WTC11 (cell line): ENCODE measurements around the gene ELN. TPM values are rescaled to one million over a fixed set of nuclear protein-coding genes. Genes with fewer than 3 reads are reported as not detected.

ENCODE experiments used
- ATAC-seq: fragments of 200-7000 bp; cut with Tn5 transposase; 2 replicates; pipeline ENCODE4 v1.10.0; 2021; ENCODE audit warnings: mild to moderate bottlenecking, moderate library complexity
- CTCF ChIA-PET: fragments of 300-600 bp; sonication (Branson Sonifier 250); formaldehyde crosslinking; loops from one replicate; lab custom pipeline; 2021; ENCODE audit warnings: antibody characterized with exemption; lab: Charles Lee
- POLR2A ChIA-PET: fragments of 350-600 bp; sonication (Branson Sonifier 250); formaldehyde crosslinking; loops from one replicate; lab custom pipeline; 2021; ENCODE audit warnings: antibody characterized with exemption; lab: Charles Lee
- DNase-seq: peaks from one replicate; pipeline ENCODE4 v3.0.0; 2021; ENCODE audit warnings: low spot score
- H3K27ac Mint-ChIP-seq: 2 replicates; pipeline ENCODE4 v1.8.0; 2021; ENCODE audit warnings: mixed read lengths
- H3K27me3 Mint-ChIP-seq: 2 replicates; pipeline ENCODE4 v1.8.0; 2021; ENCODE audit warnings: low read depth, mild to moderate bottlenecking, moderate library complexity, mixed read lengths
- H3K36me3 Mint-ChIP-seq: 2 replicates; pipeline ENCODE4 v1.8.0; 2021; ENCODE audit warnings: mixed read lengths
- H3K4me1 Mint-ChIP-seq: 2 replicates; pipeline ENCODE4 v1.8.0; 2022; ENCODE audit warnings: mixed read lengths
- H3K4me3 Mint-ChIP-seq: 2 replicates; pipeline ENCODE4 v1.8.0; 2021; ENCODE audit warnings: mild to moderate bottlenecking, moderate library complexity, mixed read lengths
- H3K9me3 Mint-ChIP-seq: 2 replicates; pipeline ENCODE4 v1.8.0; 2021; ENCODE audit warnings: mixed read lengths
- ATF2 ChIP-seq: sonication (generic); formaldehyde crosslinking; IDR thresholded peaks from 2 replicates; pipeline ENCODE4 v1.8.1; 2022; ENCODE audit warnings: low read depth, missing genetic modification reagents, borderline replicate concordance
- ATF3 ChIP-seq: sonication (generic); formaldehyde crosslinking; conservative IDR thresholded peaks from 2 replicates; pipeline ENCODE4 v1.8.1; 2022; ENCODE audit warnings: mild to moderate bottlenecking, missing genetic modification reagents
- FOXP1 ChIP-seq: sonication (generic); formaldehyde crosslinking; IDR thresholded peaks from 2 replicates; pipeline ENCODE4 v1.8.0; 2022; ENCODE audit warnings: missing genetic modification reagents, mild to moderate bottlenecking, moderate library complexity, borderline replicate concordance
- GABPB1 ChIP-seq: sonication (generic); formaldehyde crosslinking; IDR thresholded peaks from 2 replicates; pipeline ENCODE4 v1.8.1; 2023; ENCODE audit warnings: mild to moderate bottlenecking, missing genetic modification reagents
- GRHL2 ChIP-seq: fragments of 250-450 bp; sonication (Bioruptor Pico); IDR thresholded peaks from 2 replicates; pipeline ENCODE4 v1.8.0; 2022; ENCODE audit warnings: mild to moderate bottlenecking, moderate library complexity; ENCODE audit not compliant: insufficient replicate concordance, severe bottlenecking
- IRF2 ChIP-seq: sonication (generic); formaldehyde crosslinking; IDR thresholded peaks from 2 replicates; pipeline ENCODE4 v1.8.0; 2022; ENCODE audit warnings: low read depth, missing genetic modification reagents, borderline replicate concordance
- JUN ChIP-seq: sonication (generic); formaldehyde crosslinking; IDR thresholded peaks from 2 replicates; pipeline ENCODE4 v1.8.0; 2023; ENCODE audit warnings: mild to moderate bottlenecking, missing genetic modification reagents
- KAT7 ChIP-seq: sonication (generic); formaldehyde crosslinking; IDR thresholded peaks from 2 replicates; pipeline ENCODE4 v1.8.1; 2023; ENCODE audit warnings: missing genetic modification reagents, mild to moderate bottlenecking, borderline replicate concordance
- NFYB ChIP-seq: sonication (generic); formaldehyde crosslinking; conservative IDR thresholded peaks from 2 replicates; pipeline ENCODE4 v1.8.0; 2022; ENCODE audit warnings: low read depth, missing genetic modification reagents
- NR3C1 ChIP-seq: sonication (generic); formaldehyde crosslinking; conservative IDR thresholded peaks from 2 replicates; pipeline ENCODE4 v1.8.1; 2023; ENCODE audit warnings: low read depth, mild to moderate bottlenecking, missing genetic modification reagents
- PRRX2 ChIP-seq: fragments of 250-450 bp; sonication (Bioruptor Pico); IDR thresholded peaks from 2 replicates; pipeline ENCODE4 v1.8.0; 2021; ENCODE audit warnings: mild to moderate bottlenecking
- TP53 ChIP-seq: sonication (generic); formaldehyde crosslinking; IDR thresholded peaks from 2 replicates; pipeline ENCODE4 v1.8.1; 2023; ENCODE audit warnings: mild to moderate bottlenecking, missing genetic modification reagents
- ZNF121 ChIP-seq: sonication (generic); formaldehyde crosslinking; IDR thresholded peaks from 2 replicates; pipeline ENCODE4 v1.8.0; 2023; ENCODE audit warnings: missing genetic modification reagents
- ZNF512 ChIP-seq: sonication (generic); formaldehyde crosslinking; IDR thresholded peaks from 2 replicates; pipeline ENCODE4 v1.8.1; 2022; ENCODE audit warnings: missing genetic modification reagents, borderline replicate concordance
- ZSCAN18 ChIP-seq: fragments of 250-450 bp; sonication (Bioruptor Pico); IDR thresholded peaks from 2 replicates; pipeline ENCODE4 v2.1.2; 2022; ENCODE audit warnings: mild to moderate bottlenecking, moderate library complexity
- total RNA-seq: library from RNA; stranded (reverse); gene quantifications from 3 replicates; pipeline ENCODE4 v1.2.3, GENCODE V29; 2021
- TF ChIP-seq, protein P1 (sequence below): sonication (generic); formaldehyde crosslinking; IDR thresholded peaks from 2 replicates; pipeline ENCODE4 v1.8.1; 2023; ENCODE audit warnings: mild to moderate bottlenecking, missing genetic modification reagents
- TF ChIP-seq, protein P2 (sequence below): sonication (generic); formaldehyde crosslinking; IDR thresholded peaks from 2 replicates; pipeline ENCODE4 v1.8.1; 2022; ENCODE audit warnings: mild to moderate bottlenecking, moderate library complexity, missing genetic modification reagents
- TF ChIP-seq, protein P3 (sequence below): sonication (generic); formaldehyde crosslinking; IDR thresholded peaks from 2 replicates; pipeline ENCODE4 v1.8.0; 2022; ENCODE audit warnings: missing genetic modification reagents
- TF ChIP-seq, protein P4 (sequence below): fragments of 250-450 bp; sonication (Bioruptor Pico); IDR thresholded peaks from 2 replicates; pipeline ENCODE4 v1.9.0; 2021; ENCODE audit warnings: mild to moderate bottlenecking, borderline replicate concordance

ELN gene
- total RNA-seq, 1 experiment from 2014 or later = 3.3 TPM

- peaks cover 21% of the 10 kb centered on the region for H3K9me3 Mint-ChIP-seq
- peaks cover 16% of the 10 kb centered on the region for H3K36me3 Mint-ChIP-seq
- no peak for ATAC-seq
- no peak overlapping the region for H3K27ac Mint-ChIP-seq
- no peak for DNase-seq
- ChIA-PET CTCF (no interaction called here), POLR2A (no interaction called here)
- H3K4me3 Mint-ChIP-seq = no peak overlapping the region
- no peaks in the 10 kb centered on the region for H3K4me1 Mint-ChIP-seq
- peaks cover 5% of the 10 kb centered on the region; the same call in 1 of the 2 replicates for H3K27me3 Mint-ChIP-seq
- TF ChIP-seq JUN (CRISPR knock-in tag) = no peak
- TF ChIP-seq, protein P1, sequence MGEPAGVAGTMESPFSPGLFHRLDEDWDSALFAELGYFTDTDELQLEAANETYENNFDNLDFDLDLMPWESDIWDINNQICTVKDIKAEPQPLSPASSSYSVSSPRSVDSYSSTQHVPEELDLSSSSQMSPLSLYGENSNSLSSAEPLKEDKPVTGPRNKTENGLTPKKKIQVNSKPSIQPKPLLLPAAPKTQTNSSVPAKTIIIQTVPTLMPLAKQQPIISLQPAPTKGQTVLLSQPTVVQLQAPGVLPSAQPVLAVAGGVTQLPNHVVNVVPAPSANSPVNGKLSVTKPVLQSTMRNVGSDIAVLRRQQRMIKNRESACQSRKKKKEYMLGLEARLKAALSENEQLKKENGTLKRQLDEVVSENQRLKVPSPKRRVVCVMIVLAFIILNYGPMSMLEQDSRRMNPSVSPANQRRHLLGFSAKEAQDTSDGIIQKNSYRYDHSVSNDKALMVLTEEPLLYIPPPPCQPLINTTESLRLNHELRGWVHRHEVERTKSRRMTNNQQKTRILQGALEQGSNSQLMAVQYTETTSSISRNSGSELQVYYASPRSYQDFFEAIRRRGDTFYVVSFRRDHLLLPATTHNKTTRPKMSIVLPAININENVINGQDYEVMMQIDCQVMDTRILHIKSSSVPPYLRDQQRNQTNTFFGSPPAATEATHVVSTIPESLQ (CRISPR knock-in tag) = no peak
- no peak for TF ChIP-seq KAT7 (CRISPR knock-in tag)
- TF ChIP-seq, protein P2, sequence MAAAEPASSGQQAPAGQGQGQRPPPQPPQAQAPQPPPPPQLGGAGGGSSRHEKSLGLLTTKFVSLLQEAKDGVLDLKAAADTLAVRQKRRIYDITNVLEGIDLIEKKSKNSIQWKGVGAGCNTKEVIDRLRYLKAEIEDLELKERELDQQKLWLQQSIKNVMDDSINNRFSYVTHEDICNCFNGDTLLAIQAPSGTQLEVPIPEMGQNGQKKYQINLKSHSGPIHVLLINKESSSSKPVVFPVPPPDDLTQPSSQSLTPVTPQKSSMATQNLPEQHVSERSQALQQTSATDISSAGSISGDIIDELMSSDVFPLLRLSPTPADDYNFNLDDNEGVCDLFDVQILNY (CRISPR knock-in tag) = no peak
- TF ChIP-seq ZSCAN18 (CRISPR knock-in tag) = no peak
- no peak for TF ChIP-seq ATF3 (CRISPR knock-in tag)
These were observed 34.0 kb upstream of the ELN start for GRCh38 chr7:73994023-73994422.

- POLR2A ChIA-PET = no interaction called here
- no peak for DNase-seq
- Mint-ChIP-seq H3K9me3 (peaks cover 21% of the 10 kb centered on the region), H3K4me1 (no peaks in the 10 kb centered on the region), H3K27me3 (peaks cover 5% of the 10 kb centered on the region; the same call in 1 of the 2 replicates), H3K36me3 (peaks cover 16% of the 10 kb centered on the region), H3K4me3 (no peak overlapping the region), H3K27ac (no peak overlapping the region)
- CTCF ChIA-PET = no interaction called here
- ATAC-seq = no peak
- TF ChIP-seq NFYB = no peak
- TF ChIP-seq, protein P3, sequence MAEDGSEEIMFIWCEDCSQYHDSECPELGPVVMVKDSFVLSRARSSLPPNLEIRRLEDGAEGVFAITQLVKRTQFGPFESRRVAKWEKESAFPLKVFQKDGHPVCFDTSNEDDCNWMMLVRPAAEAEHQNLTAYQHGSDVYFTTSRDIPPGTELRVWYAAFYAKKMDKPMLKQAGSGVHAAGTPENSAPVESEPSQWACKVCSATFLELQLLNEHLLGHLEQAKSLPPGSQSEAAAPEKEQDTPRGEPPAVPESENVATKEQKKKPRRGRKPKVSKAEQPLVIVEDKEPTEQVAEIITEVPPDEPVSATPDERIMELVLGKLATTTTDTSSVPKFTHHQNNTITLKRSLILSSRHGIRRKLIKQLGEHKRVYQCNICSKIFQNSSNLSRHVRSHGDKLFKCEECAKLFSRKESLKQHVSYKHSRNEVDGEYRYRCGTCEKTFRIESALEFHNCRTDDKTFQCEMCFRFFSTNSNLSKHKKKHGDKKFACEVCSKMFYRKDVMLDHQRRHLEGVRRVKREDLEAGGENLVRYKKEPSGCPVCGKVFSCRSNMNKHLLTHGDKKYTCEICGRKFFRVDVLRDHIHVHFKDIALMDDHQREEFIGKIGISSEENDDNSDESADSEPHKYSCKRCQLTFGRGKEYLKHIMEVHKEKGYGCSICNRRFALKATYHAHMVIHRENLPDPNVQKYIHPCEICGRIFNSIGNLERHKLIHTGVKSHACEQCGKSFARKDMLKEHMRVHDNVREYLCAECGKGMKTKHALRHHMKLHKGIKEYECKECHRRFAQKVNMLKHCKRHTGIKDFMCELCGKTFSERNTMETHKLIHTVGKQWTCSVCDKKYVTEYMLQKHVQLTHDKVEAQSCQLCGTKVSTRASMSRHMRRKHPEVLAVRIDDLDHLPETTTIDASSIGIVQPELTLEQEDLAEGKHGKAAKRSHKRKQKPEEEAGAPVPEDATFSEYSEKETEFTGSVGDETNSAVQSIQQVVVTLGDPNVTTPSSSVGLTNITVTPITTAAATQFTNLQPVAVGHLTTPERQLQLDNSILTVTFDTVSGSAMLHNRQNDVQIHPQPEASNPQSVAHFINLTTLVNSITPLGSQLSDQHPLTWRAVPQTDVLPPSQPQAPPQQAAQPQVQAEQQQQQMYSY (CRISPR knock-in tag) = no peak
- TF ChIP-seq PRRX2 = no peak
- no peak for TF ChIP-seq JUN (CRISPR knock-in tag)
- TF ChIP-seq IRF2 = no peak
- no peak for TF ChIP-seq KAT7 (CRISPR knock-in tag)
- TF ChIP-seq FOXP1 (CRISPR knock-in tag) = no peak
- no peak for TF ChIP-seq GABPB1
- no peak for TF ChIP-seq ZNF512 (CRISPR knock-in tag)
- TF ChIP-seq ATF2 = no peak
- TF ChIP-seq ZNF121 = no peak
- no peak for TF ChIP-seq GRHL2 (CRISPR knock-in tag)
- no peak for TF ChIP-seq TP53 (CRISPR knock-in tag)
- TF ChIP-seq, protein P4, sequence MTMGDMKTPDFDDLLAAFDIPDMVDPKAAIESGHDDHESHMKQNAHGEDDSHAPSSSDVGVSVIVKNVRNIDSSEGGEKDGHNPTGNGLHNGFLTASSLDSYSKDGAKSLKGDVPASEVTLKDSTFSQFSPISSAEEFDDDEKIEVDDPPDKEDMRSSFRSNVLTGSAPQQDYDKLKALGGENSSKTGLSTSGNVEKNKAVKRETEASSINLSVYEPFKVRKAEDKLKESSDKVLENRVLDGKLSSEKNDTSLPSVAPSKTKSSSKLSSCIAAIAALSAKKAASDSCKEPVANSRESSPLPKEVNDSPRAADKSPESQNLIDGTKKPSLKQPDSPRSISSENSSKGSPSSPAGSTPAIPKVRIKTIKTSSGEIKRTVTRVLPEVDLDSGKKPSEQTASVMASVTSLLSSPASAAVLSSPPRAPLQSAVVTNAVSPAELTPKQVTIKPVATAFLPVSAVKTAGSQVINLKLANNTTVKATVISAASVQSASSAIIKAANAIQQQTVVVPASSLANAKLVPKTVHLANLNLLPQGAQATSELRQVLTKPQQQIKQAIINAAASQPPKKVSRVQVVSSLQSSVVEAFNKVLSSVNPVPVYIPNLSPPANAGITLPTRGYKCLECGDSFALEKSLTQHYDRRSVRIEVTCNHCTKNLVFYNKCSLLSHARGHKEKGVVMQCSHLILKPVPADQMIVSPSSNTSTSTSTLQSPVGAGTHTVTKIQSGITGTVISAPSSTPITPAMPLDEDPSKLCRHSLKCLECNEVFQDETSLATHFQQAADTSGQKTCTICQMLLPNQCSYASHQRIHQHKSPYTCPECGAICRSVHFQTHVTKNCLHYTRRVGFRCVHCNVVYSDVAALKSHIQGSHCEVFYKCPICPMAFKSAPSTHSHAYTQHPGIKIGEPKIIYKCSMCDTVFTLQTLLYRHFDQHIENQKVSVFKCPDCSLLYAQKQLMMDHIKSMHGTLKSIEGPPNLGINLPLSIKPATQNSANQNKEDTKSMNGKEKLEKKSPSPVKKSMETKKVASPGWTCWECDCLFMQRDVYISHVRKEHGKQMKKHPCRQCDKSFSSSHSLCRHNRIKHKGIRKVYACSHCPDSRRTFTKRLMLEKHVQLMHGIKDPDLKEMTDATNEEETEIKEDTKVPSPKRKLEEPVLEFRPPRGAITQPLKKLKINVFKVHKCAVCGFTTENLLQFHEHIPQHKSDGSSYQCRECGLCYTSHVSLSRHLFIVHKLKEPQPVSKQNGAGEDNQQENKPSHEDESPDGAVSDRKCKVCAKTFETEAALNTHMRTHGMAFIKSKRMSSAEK (CRISPR knock-in tag) = no peak
- TF ChIP-seq NR3C1 (CRISPR knock-in tag) = no peak
These were observed 33.2 kb upstream of the ELN start for GRCh38 chr7:73994761-73995160.
